Measurements from ENCODE around the gene SIX1. TPM values are rescaled to one million over a fixed set of nuclear protein-coding genes. Genes with fewer than 3 reads are reported as not detected.

The SIX1 gene
- total RNA-seq, 1 experiment from 2014 or later = 2.5 TPM

- DNase-seq (ENCODE audit: low read depth, low spot score) = no peak
- intact Hi-C loops (cut with micrococcal nuclease) = no loop called here
- ChIA-PET CTCF (no interaction called here), POLR2A (no interaction called here), RAD21 (ENCODE audit: low non-redundant PET in 1 of 2, low total read pairs in 2 of 2, uncharacterized antibody in 2 of 2, unreplicated experiment in 2 of 2) (no interaction called here)
- no peak for ATAC-seq
- Histone ChIP-seq H2AFZ (ENCODE audit: low read depth, low read length, poor library complexity, severe bottlenecking) (no peak overlapping the region), H4K20me1 (ENCODE audit: insufficient read depth) (no peaks in the 10 kb centered on the region), H3K79me2 (ENCODE audit: insufficient read depth, low read length) (no peaks in the 10 kb centered on the region), H3K27me3 (ENCODE audit: insufficient read depth, low read length) (no peaks in the 10 kb centered on the region), H3K36me3 (ENCODE audit: control insufficient read depth in 1 of 2, insufficient read depth in 2 of 2, low read length in 2 of 2) (no peaks in the 10 kb centered on the region), H3K4me3 (replicated peaks in 1 of 2; ENCODE audit: low read depth in 1 of 2, low read length in 2 of 2) (no peak overlapping the region), H3K9me3 (ENCODE audit: control insufficient read depth in 1 of 2, insufficient read depth in 1 of 2, low read depth in 1 of 2, low read length in 2 of 2) (no peaks in the 10 kb centered on the region), H3K9me2 (ENCODE audit: insufficient read depth) (no peaks in the 10 kb centered on the region), H3K4me1 (ENCODE audit: control insufficient read depth in 1 of 2, insufficient read depth in 2 of 2, low read length in 2 of 2) (no peaks in the 10 kb centered on the region), H3K27ac (ENCODE audit: low read depth, low read length) (no peak overlapping the region), H3K9ac (ENCODE audit: low read length) (no peak overlapping the region), H3K4me2 (ENCODE audit: low read length) (no peak overlapping the region)
- no peak for TF ChIP-seq SIN3A (IDR thresholded peaks at IDR 0.05; ENCODE audit: low read depth)
- no TSS peak for BruUV-seq (replicated peaks)
These were observed 32.0 kb upstream of the SIX1 start for GRCh38 chr14:60681271-60681670.

DNA sequence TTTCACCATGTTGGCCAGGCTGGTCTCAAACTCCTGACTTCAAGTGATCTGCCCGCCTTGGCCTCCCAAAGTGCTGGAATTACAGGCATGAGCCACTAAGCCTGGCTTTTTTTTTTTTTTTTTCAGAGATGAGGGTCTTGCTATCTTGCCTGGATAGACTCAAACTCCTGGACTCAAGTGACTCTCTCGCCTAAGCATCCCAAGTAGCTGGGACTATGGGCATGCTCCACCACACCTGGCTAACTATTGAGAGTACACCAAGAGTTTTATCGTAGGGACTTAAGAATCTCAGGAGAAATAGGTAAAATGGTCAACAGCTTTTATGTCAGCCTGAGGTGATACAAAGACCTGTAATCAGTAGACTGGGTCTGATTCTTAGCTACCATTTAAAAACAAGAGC, 31.2 kb upstream of the SIX1 start:
- ChIA-PET CTCF (interaction anchor here (0.7 kb wide), 1 partner anchor 8 kb away, joined by 4 read pairs; no protein-coding TSS in a partner anchor), POLR2A (no interaction called here), RAD21 (ENCODE audit: low non-redundant PET in 1 of 2, low total read pairs in 2 of 2, uncharacterized antibody in 2 of 2, unreplicated experiment in 2 of 2) (no interaction called here)
- no TSS peak for BruUV-seq (replicated peaks)
- Histone ChIP-seq H3K4me1 (ENCODE audit: control insufficient read depth in 1 of 2, insufficient read depth in 2 of 2, low read length in 2 of 2) (no peaks in the 10 kb centered on the region), H2AFZ (ENCODE audit: low read depth, low read length, poor library complexity, severe bottlenecking) (no peak overlapping the region), H3K27me3 (ENCODE audit: insufficient read depth, low read length) (no peaks in the 10 kb centered on the region), H3K79me2 (ENCODE audit: insufficient read depth, low read length) (no peaks in the 10 kb centered on the region), H3K4me3 (replicated peaks in 1 of 2; ENCODE audit: low read depth in 1 of 2, low read length in 2 of 2) (no peak overlapping the region), H3K27ac (ENCODE audit: low read depth, low read length) (no peak overlapping the region), H3K4me2 (ENCODE audit: low read length) (no peak overlapping the region), H3K36me3 (ENCODE audit: control insufficient read depth in 1 of 2, insufficient read depth in 2 of 2, low read length in 2 of 2) (no peaks in the 10 kb centered on the region), H3K9me2 (ENCODE audit: insufficient read depth) (no peaks in the 10 kb centered on the region), H4K20me1 (ENCODE audit: insufficient read depth) (no peaks in the 10 kb centered on the region), H3K9me3 (ENCODE audit: control insufficient read depth in 1 of 2, insufficient read depth in 1 of 2, low read depth in 1 of 2, low read length in 2 of 2) (no peaks in the 10 kb centered on the region), H3K9ac (ENCODE audit: low read length) (no peak overlapping the region)
- TF ChIP-seq, protein P1, sequence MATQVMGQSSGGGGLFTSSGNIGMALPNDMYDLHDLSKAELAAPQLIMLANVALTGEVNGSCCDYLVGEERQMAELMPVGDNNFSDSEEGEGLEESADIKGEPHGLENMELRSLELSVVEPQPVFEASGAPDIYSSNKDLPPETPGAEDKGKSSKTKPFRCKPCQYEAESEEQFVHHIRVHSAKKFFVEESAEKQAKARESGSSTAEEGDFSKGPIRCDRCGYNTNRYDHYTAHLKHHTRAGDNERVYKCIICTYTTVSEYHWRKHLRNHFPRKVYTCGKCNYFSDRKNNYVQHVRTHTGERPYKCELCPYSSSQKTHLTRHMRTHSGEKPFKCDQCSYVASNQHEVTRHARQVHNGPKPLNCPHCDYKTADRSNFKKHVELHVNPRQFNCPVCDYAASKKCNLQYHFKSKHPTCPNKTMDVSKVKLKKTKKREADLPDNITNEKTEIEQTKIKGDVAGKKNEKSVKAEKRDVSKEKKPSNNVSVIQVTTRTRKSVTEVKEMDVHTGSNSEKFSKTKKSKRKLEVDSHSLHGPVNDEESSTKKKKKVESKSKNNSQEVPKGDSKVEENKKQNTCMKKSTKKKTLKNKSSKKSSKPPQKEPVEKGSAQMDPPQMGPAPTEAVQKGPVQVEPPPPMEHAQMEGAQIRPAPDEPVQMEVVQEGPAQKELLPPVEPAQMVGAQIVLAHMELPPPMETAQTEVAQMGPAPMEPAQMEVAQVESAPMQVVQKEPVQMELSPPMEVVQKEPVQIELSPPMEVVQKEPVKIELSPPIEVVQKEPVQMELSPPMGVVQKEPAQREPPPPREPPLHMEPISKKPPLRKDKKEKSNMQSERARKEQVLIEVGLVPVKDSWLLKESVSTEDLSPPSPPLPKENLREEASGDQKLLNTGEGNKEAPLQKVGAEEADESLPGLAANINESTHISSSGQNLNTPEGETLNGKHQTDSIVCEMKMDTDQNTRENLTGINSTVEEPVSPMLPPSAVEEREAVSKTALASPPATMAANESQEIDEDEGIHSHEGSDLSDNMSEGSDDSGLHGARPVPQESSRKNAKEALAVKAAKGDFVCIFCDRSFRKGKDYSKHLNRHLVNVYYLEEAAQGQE (IDR thresholded peaks at IDR 0.05; ENCODE audit: low read depth) = no peak
- TF ChIP-seq POLR2AphosphoS5 (IDR thresholded peaks at IDR 0.05; ENCODE audit: low read depth, low read length) (no peak), EGR1 (IDR thresholded peaks at IDR 0.05; ENCODE audit: low read depth) (no peak), SP1 (IDR thresholded peaks at IDR 0.05; ENCODE audit: low read depth) (no peak), TCF7L2 (IDR thresholded peaks at IDR 0.05; ENCODE audit: borderline replicate concordance, extremely low read depth, insufficient read depth, insufficient read length) (no peak), SRF (IDR thresholded peaks at IDR 0.05; ENCODE audit: low read depth) (no peak)
- DNase-seq (ENCODE audit: low read depth, low spot score) = no peak
- no peak for ATAC-seq
- intact Hi-C loops (cut with micrococcal nuclease) = no loop called here
